WTC11 (cell line): ENCODE results near the gene SPATA45. TPM values are rescaled to one million over a fixed set of nuclear protein-coding genes. Genes with fewer than 3 reads are reported as not detected.

ENCODE experiments used
- ATAC-seq: fragments of 200-7000 bp; cut with Tn5 transposase; 2 replicates; pipeline ENCODE4 v1.10.0; 2021; ENCODE audit warnings: mild to moderate bottlenecking, moderate library complexity
- CTCF ChIA-PET: fragments of 300-600 bp; sonication (Branson Sonifier 250); formaldehyde crosslinking; loops from one replicate; lab custom pipeline; 2021; ENCODE audit warnings: antibody characterized with exemption; lab: Charles Lee
- POLR2A ChIA-PET: fragments of 350-600 bp; sonication (Branson Sonifier 250); formaldehyde crosslinking; loops from one replicate; lab custom pipeline; 2021; ENCODE audit warnings: antibody characterized with exemption; lab: Charles Lee
- DNase-seq: peaks from one replicate; pipeline ENCODE4 v3.0.0; 2021; ENCODE audit warnings: low spot score
- H3K27ac Mint-ChIP-seq: 2 replicates; pipeline ENCODE4 v1.8.0; 2021; ENCODE audit warnings: mixed read lengths
- H3K27me3 Mint-ChIP-seq: 2 replicates; pipeline ENCODE4 v1.8.0; 2021; ENCODE audit warnings: low read depth, mild to moderate bottlenecking, moderate library complexity, mixed read lengths
- H3K36me3 Mint-ChIP-seq: 2 replicates; pipeline ENCODE4 v1.8.0; 2021; ENCODE audit warnings: mixed read lengths
- H3K4me1 Mint-ChIP-seq: 2 replicates; pipeline ENCODE4 v1.8.0; 2022; ENCODE audit warnings: mixed read lengths
- H3K4me3 Mint-ChIP-seq: 2 replicates; pipeline ENCODE4 v1.8.0; 2021; ENCODE audit warnings: mild to moderate bottlenecking, moderate library complexity, mixed read lengths
- H3K9me3 Mint-ChIP-seq: 2 replicates; pipeline ENCODE4 v1.8.0; 2021; ENCODE audit warnings: mixed read lengths
- ERG ChIP-seq: fragments of 250-450 bp; sonication (Bioruptor Pico); IDR thresholded peaks from 2 replicates; pipeline ENCODE4 v1.8.0; 2021; ENCODE audit warnings: mild to moderate bottlenecking
- FOXJ3 ChIP-seq: sonication (generic); formaldehyde crosslinking; IDR thresholded peaks from 2 replicates; pipeline ENCODE4 v1.9.0; 2021; ENCODE audit warnings: missing genetic modification reagents, mild to moderate bottlenecking, borderline replicate concordance
- HMGA2 ChIP-seq: fragments of 250-450 bp; sonication (Bioruptor Pico); IDR thresholded peaks from 2 replicates; pipeline ENCODE4 v1.4.0; 2021; ENCODE audit warnings: mild to moderate bottlenecking, moderate library complexity
- IRF1 ChIP-seq: sonication (generic); formaldehyde crosslinking; IDR thresholded peaks from 2 replicates; pipeline ENCODE4 v1.8.0; 2023; ENCODE audit warnings: missing genetic modification reagents
- JUN ChIP-seq: sonication (generic); formaldehyde crosslinking; IDR thresholded peaks from 2 replicates; pipeline ENCODE4 v1.8.0; 2023; ENCODE audit warnings: mild to moderate bottlenecking, missing genetic modification reagents
- KAT7 ChIP-seq: sonication (generic); formaldehyde crosslinking; IDR thresholded peaks from 2 replicates; pipeline ENCODE4 v1.8.1; 2023; ENCODE audit warnings: missing genetic modification reagents, mild to moderate bottlenecking, borderline replicate concordance
- SMAD3 ChIP-seq: sonication (generic); formaldehyde crosslinking; IDR thresholded peaks from 2 replicates; pipeline ENCODE4 v1.8.0; 2022; ENCODE audit warnings: missing genetic modification reagents, mild to moderate bottlenecking, borderline replicate concordance
- ZNF121 ChIP-seq: sonication (generic); formaldehyde crosslinking; IDR thresholded peaks from 2 replicates; pipeline ENCODE4 v1.8.0; 2023; ENCODE audit warnings: missing genetic modification reagents
- ZNF532 ChIP-seq: fragments of 250-450 bp; sonication (Bioruptor Pico); IDR thresholded peaks from 2 replicates; pipeline ENCODE4 v1.9.0; 2021; ENCODE audit warnings: mild to moderate bottlenecking, borderline replicate concordance
- total RNA-seq: library from RNA; stranded (reverse); gene quantifications from 3 replicates; pipeline ENCODE4 v1.2.3, GENCODE V29; 2021

Gene SPATA45
- total RNA-seq, 1 experiment from 2014 or later = 0.90 TPM

- TF ChIP-seq ZNF532 (CRISPR knock-in tag) = no peak
- TF ChIP-seq HMGA2 (CRISPR knock-in tag) = no peak
- no peak for TF ChIP-seq ERG (CRISPR knock-in tag)
- TF ChIP-seq SMAD3 (CRISPR knock-in tag) = no peak
These were observed 66.2 kb downstream of the SPATA45 start (continued) for GRCh38 chr1:212781225-212781624.

DNA sequence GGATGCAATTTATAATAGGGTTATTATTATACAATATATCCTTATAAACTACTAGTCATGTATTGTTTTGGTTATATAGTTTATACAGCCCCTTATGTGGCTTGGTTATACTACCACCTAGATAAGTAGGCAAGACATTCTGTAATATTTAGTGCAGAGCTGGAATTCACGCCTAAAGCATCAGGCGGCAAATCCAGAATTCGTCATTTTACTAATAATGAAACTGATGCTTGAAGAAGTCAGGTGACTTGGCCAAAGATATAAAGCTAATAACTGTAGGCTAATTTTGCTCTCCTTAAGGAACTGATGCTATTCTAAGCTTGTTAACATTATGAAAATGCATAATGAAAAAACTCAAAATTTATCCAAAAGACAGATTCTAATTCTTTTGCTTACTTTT, 66.7 kb downstream of the SPATA45 start:
- ChIA-PET POLR2A (no interaction called here), CTCF (interaction anchor here (0.6 kb wide), 1 partner anchor 76 kb away, joined by 3 read pairs; no protein-coding TSS in a partner anchor)
- Mint-ChIP-seq H3K27ac (no peak overlapping the region), H3K4me3 (no peak overlapping the region), H3K27me3 (no peaks in the 10 kb centered on the region), H3K9me3 (peaks cover 13% of the 10 kb centered on the region), H3K4me1 (no peaks in the 10 kb centered on the region), H3K36me3 (peaks cover 60% of the 10 kb centered on the region)
- DNase-seq (no peak), ATAC-seq (no peak)
- no peak for TF ChIP-seq IRF1 (CRISPR knock-in tag)
- TF ChIP-seq KAT7 (CRISPR knock-in tag) = no peak
- no peak for TF ChIP-seq JUN (CRISPR knock-in tag)
- TF ChIP-seq ERG (CRISPR knock-in tag) = no peak
- no peak for TF ChIP-seq ZNF121 (CRISPR knock-in tag)
- no peak for TF ChIP-seq FOXJ3 (CRISPR knock-in tag)

Other genes with a start within 250 kb of the SPATA45 start
- 12.5 to 19.4 TPM (median 14.6 TPM) in 3 replicates for gene ATF3, start 238.9 kb downstream of the SPATA45 start, total RNA-seq
- gene BATF3, start 147.8 kb downstream of the SPATA45 start, total RNA-seq = 3.9 to 6.1 TPM (median 3.9 TPM) in 3 replicates
- 55.7 to 60.8 TPM (median 57.2 TPM) in 3 replicates for gene NSL1, start 55.9 kb downstream of the SPATA45 start, total RNA-seq
- 19.3 to 21.5 TPM (median 20.9 TPM) in 3 replicates for gene TATDN3, start 55.8 kb downstream of the SPATA45 start, total RNA-seq
- gene FLVCR1, start 10.6 kb upstream of the SPATA45 start, total RNA-seq = 67.9 to 78.6 TPM (median 69.4 TPM) in 3 replicates
- 251 to 303 TPM (median 254 TPM) in 3 replicates for gene VASH2, start 102.9 kb upstream of the SPATA45 start, total RNA-seq
- gene ANGEL2, start 168.2 kb upstream of the SPATA45 start, total RNA-seq = 38.6 to 41.7 TPM (median 40.2 TPM) in 3 replicates
- 15.2 to 17.4 TPM (median 15.8 TPM) in 3 replicates for gene RPS6KC1, start 203.6 kb upstream of the SPATA45 start, total RNA-seq